ENCODE measurements around the gene ATG3.

DNA sequence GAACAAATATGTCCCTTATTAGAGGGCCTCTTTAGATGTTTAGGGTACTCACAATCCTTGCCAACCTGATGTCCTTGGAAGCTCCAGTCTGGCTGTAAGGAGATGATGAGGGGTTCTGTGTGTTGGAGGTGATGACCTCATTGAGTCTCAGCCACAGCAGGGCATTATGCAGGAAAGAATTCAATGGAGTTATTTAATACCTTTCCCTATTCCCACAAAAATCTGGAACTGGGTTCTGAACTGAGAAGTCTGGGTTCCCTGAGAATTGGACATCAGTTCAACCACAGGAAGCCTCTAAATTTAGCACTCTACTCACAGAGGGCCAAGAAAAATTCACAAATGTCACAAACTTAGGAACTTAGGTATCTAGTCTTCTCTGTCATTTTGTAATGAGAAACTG is 37.0 kb upstream of the ATG3 start:
- TF ChIP-seq, protein P1, sequence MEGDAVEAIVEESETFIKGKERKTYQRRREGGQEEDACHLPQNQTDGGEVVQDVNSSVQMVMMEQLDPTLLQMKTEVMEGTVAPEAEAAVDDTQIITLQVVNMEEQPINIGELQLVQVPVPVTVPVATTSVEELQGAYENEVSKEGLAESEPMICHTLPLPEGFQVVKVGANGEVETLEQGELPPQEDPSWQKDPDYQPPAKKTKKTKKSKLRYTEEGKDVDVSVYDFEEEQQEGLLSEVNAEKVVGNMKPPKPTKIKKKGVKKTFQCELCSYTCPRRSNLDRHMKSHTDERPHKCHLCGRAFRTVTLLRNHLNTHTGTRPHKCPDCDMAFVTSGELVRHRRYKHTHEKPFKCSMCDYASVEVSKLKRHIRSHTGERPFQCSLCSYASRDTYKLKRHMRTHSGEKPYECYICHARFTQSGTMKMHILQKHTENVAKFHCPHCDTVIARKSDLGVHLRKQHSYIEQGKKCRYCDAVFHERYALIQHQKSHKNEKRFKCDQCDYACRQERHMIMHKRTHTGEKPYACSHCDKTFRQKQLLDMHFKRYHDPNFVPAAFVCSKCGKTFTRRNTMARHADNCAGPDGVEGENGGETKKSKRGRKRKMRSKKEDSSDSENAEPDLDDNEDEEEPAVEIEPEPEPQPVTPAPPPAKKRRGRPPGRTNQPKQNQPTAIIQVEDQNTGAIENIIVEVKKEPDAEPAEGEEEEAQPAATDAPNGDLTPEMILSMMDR (IDR thresholded peaks at IDR 0.05; ENCODE audit: low read length) = no peak
- no peak for TF ChIP-seq EZH2 (IDR thresholded peaks at IDR 0.05; ENCODE audit: borderline replicate concordance, low read length)

All from OCI-LY1 (cell line).